Fibroblast of lung (primary cell): ENCODE measurements around the gene CD36. TPM values are rescaled to one million over a fixed set of nuclear protein-coding genes. Genes with fewer than 3 reads are reported as not detected.

Source experiments
- DNase-seq, 2 donors: peaks; one replicate each; pipeline versions ENCODE4 v3.0.0 to v3.0.0-alpha.2; 2010; ENCODE audit warnings: low read depth in 2 of 2
- H2AFZ ChIP-seq: 2 replicates; pipeline ENCODE4 v1.5.1; 2012; ENCODE audit warnings: low read length, control low read depth, inconsistent platforms
- H3K27ac ChIP-seq: 2 replicates; pipeline ENCODE4 v1.5.1; 2011; ENCODE audit warnings: low read length, control low read depth; ENCODE audit not compliant: insufficient read depth
- H3K27me3 ChIP-seq: 2 replicates; pipeline ENCODE4 v1.5.1; 2011; ENCODE audit warnings: mild to moderate bottlenecking, low read length; ENCODE audit not compliant: control insufficient read depth, insufficient read depth
- H3K36me3 ChIP-seq: 2 replicates; pipeline ENCODE4 v1.5.1; 2011; ENCODE audit warnings: low read length; ENCODE audit not compliant: control insufficient read depth, insufficient read depth
- H3K4me1 ChIP-seq: 2 replicates; pipeline ENCODE4 v1.5.1; 2011; ENCODE audit warnings: low read length; ENCODE audit not compliant: control insufficient read depth, insufficient read depth; ENCODE audit errors: extremely low read depth
- H3K4me2 ChIP-seq: 2 replicates; pipeline ENCODE4 v1.5.1; 2011; ENCODE audit warnings: low read length, control low read depth; ENCODE audit not compliant: insufficient read depth; ENCODE audit errors: extremely low read depth
- H3K4me3 ChIP-seq, 4 experiments: fragments of 200-600 bp in 1 of 4; sonication (generic) in 1 of 4; replicated peaks in 1 of 4; 2 replicates each; pipeline ENCODE4 v1.5.1; 2011 to 2016; ENCODE audit warnings: low read length in 4 of 4, low read depth in 3 of 4, mild to moderate bottlenecking in 3 of 4, control low read depth in 2 of 4, inconsistent platforms in 1 of 4, mixed read lengths in 1 of 4; ENCODE audit not compliant: insufficient read depth in 1 of 4; ENCODE audit errors: control extremely low read depth in 1 of 4
- H3K79me2 ChIP-seq: 2 replicates; pipeline ENCODE4 v1.5.1; 2012; ENCODE audit warnings: mild to moderate bottlenecking, low read length, inconsistent platforms; ENCODE audit not compliant: control insufficient read depth, insufficient read depth
- H3K9ac ChIP-seq: 2 replicates; pipeline ENCODE4 v1.5.1; 2011; ENCODE audit warnings: mild to moderate bottlenecking, low read length, control low read depth; ENCODE audit not compliant: insufficient read depth
- H3K9me3 ChIP-seq: 2 replicates; pipeline ENCODE4 v1.5.1; 2012; ENCODE audit warnings: low read depth, low read length; ENCODE audit not compliant: control insufficient read depth, insufficient read depth
- H4K20me1 ChIP-seq: 2 replicates; pipeline ENCODE4 v1.5.1; 2011; ENCODE audit warnings: low read length; ENCODE audit not compliant: control insufficient read depth, insufficient read depth; ENCODE audit errors: extremely low read depth
- EZH2 ChIP-seq: IDR thresholded peaks from 2 replicates; pipeline ENCODE4 v1.5.1; 2012; ENCODE audit warnings: low read length, control low read depth, mild to moderate bottlenecking; ENCODE audit errors: missing control alignments
- polyA plus RNA-seq, 2 donors: library from polyadenylated mRNA; depleted of rRNA in 1 of 2; stranded (reverse) in 1 of 2; unstranded in 1 of 2; fragments of >200 nt; gene quantifications; 2 replicates each; pipeline ENCODE4 v1.2.1, GENCODE V29; 2011 to 2012; ENCODE audit warnings: missing spikeins in 1 of 2
- total RNA-seq: library from RNA; depleted of rRNA; stranded (reverse); fragments of >200 nt; gene quantifications from 2 replicates; pipeline ENCODE4 v1.2.1, GENCODE V29; 2014
- TF ChIP-seq, protein P1 (sequence below), 2 donors: IDR thresholded peaks in 1 of 2; conservative IDR thresholded peaks in 1 of 2; 1 replicate in 1 of 2; 2 replicates in 1 of 2; pipeline ENCODE4 v1.5.1; 2011 to 2012; ENCODE audit warnings: low read length in 2 of 2, control low read depth in 1 of 2, inconsistent platforms in 1 of 2, low read depth in 1 of 2, mild to moderate bottlenecking in 1 of 2

Gene CD36
- total and polyA plus RNA-seq, 2 donors (not counting 1 experiment from before 2014, with no cell fraction given) = 41.0 to 102 TPM

DNA sequence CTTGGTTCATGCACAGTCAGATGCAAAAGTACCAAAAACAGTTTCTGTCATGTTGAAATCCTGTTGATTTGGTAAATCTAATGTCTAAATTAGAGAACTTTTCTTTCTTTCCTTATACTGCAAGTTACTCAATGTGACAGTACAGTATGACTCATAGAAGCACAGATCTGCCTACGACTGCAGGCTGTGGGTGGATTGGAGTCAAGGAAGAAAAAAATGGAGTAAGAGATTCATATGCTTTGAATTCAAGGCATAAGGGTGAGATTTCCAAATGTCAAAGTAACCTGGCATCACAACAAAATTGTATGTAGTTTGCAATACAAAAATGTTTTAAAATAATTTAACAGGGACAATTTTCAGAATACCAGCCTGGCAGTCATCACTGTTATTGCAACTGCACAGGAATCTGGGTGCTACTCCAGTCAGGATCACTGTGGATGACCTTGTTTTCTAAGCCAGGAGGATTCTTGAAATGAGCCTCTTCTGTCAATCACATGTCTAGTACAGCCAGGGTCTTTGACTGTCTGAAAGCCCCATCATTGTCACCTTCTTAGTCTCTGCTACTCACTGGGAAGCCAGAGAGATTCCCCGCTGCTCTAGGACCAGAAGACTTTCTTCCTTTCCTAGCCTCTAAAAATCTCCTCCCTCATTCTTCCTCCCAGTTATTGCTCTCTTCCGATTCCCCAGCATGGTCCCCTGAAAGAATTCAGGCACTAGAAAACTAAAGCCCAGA is 83.6 kb downstream of the CD36 start:
- H3K36me3 ChIP-seq = no peaks in the 10 kb centered on the region
- no peak for TF ChIP-seq EZH2
- TF ChIP-seq, protein P1, sequence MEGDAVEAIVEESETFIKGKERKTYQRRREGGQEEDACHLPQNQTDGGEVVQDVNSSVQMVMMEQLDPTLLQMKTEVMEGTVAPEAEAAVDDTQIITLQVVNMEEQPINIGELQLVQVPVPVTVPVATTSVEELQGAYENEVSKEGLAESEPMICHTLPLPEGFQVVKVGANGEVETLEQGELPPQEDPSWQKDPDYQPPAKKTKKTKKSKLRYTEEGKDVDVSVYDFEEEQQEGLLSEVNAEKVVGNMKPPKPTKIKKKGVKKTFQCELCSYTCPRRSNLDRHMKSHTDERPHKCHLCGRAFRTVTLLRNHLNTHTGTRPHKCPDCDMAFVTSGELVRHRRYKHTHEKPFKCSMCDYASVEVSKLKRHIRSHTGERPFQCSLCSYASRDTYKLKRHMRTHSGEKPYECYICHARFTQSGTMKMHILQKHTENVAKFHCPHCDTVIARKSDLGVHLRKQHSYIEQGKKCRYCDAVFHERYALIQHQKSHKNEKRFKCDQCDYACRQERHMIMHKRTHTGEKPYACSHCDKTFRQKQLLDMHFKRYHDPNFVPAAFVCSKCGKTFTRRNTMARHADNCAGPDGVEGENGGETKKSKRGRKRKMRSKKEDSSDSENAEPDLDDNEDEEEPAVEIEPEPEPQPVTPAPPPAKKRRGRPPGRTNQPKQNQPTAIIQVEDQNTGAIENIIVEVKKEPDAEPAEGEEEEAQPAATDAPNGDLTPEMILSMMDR (conservative IDR thresholded peaks at IDR 0.05 in 1 of 2, IDR thresholded peaks at IDR 0.05 in 1 of 2; ENCODE audit: low read depth in 1 of 2, low read length in 2 of 2) = no peak
- H3K4me2 ChIP-seq = peak overlapping the region; percentile 46
- no peaks in the 10 kb centered on the region for H3K9me3 ChIP-seq
- H3K4me3 ChIP-seq = peak overlapping the region in 1 of 4 experiments; percentile 7
- H3K27me3 ChIP-seq = no peaks in the 10 kb centered on the region
- H2AFZ ChIP-seq = no peak overlapping the region
- DNase-seq = peak; percentile 92 to 93
- H4K20me1 ChIP-seq = no peaks in the 10 kb centered on the region
- no peaks in the 10 kb centered on the region for H3K79me2 ChIP-seq
- H3K4me1 ChIP-seq = peaks cover 35% of the 10 kb centered on the region
- peak overlapping the region; percentile 94 for H3K27ac ChIP-seq
- H3K9ac ChIP-seq = peak overlapping the region; percentile 21

DNA sequence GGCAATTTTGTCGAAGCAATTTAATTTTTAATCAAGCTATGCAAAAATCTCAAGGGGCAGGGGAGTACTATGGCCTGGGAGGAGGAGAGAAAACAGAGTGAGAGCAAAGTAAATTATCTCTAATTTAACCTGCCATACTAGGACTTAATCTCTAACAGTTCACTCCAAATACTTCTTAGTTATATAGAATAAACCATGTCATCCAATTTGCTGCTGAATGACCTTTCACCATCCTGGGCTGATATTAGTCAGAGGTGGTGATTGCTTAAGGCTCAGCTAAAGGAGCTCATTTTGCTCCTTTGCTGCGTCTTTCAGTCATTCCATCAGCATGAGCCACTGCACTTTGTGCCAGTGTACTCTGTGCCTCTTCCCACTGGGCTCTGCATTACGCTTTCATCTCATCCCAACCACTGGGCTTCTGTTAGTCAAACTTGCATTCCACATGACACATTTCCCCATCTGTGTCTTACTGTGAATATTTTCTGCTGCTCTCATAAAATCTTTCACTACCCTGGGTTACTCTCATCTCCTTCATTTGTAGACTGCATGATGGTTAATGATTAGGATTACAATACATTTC is 84.3 kb downstream of the CD36 start:
- peak overlapping the region; percentile 21 for H3K9ac ChIP-seq
- DNase-seq = peak; percentile 100
- no peak overlapping the region for H2AFZ ChIP-seq
- H3K36me3 ChIP-seq = no peaks in the 10 kb centered on the region
- peak overlapping the region; percentile 65 for H3K4me2 ChIP-seq
- no peak overlapping the region for H3K4me3 ChIP-seq
- peaks cover 35% of the 10 kb centered on the region for H3K4me1 ChIP-seq
- H3K79me2 ChIP-seq = no peaks in the 10 kb centered on the region
- no peaks in the 10 kb centered on the region for H3K27me3 ChIP-seq
- no peaks in the 10 kb centered on the region for H3K9me3 ChIP-seq
- no peaks in the 10 kb centered on the region for H4K20me1 ChIP-seq
- no peak for TF ChIP-seq EZH2
- TF ChIP-seq, protein P1 (conservative IDR thresholded peaks at IDR 0.05 in 1 of 2, IDR thresholded peaks at IDR 0.05 in 1 of 2; ENCODE audit: low read depth in 1 of 2, low read length in 2 of 2) = no peak
- H3K27ac ChIP-seq = peak overlapping the region; percentile 94

DNA sequence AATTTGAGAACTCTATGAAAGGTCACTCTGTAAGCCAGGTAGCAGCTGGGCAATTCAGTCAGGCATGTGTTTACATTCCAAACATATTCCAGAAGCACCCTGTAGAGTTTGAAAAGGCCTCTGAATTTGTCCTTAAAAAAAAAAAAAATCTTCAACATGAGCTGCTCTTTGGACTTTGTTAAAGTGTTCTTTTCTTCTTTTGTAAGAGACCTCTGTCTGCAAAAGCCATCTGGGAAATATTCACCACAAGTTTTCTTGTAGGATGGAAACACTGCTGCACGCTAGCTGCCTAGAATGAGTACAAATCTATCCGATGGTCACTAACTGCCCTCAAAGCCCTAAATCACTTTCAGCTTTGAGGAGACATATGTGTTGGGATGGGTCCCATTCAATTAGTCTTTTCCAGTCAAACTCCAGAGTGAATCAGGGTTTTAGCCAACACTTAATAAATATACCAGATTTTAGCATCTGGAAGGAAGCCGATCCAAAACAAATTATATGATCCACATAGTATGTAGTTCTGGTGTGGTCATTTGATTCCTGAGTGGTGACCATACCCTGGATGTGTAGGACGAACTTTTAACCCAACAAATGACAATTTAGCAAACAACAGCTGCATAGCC is 85.9 kb downstream of the CD36 start:
- peaks cover 35% of the 10 kb centered on the region for H3K4me1 ChIP-seq
- H3K9ac ChIP-seq = no peak overlapping the region
- H2AFZ ChIP-seq = no peak overlapping the region
- H3K27ac ChIP-seq = peak overlapping the region; percentile 88
- H3K4me2 ChIP-seq = peak overlapping the region; percentile 17
- no peaks in the 10 kb centered on the region for H3K36me3 ChIP-seq
- H3K4me3 ChIP-seq = no peak overlapping the region
- TF ChIP-seq, protein P1 (conservative IDR thresholded peaks at IDR 0.05 in 1 of 2, IDR thresholded peaks at IDR 0.05 in 1 of 2; ENCODE audit: low read depth in 1 of 2, low read length in 2 of 2) = no peak
- no peak for TF ChIP-seq EZH2
- H3K79me2 ChIP-seq = no peaks in the 10 kb centered on the region
- H4K20me1 ChIP-seq = no peaks in the 10 kb centered on the region
- H3K9me3 ChIP-seq = no peaks in the 10 kb centered on the region
- no peaks in the 10 kb centered on the region for H3K27me3 ChIP-seq
- peak; percentile 97 to 98 for DNase-seq
